H9 (cell line): ENCODE data around the gene LOXHD1. TPM values are rescaled to one million over a fixed set of nuclear protein-coding genes. Genes with fewer than 3 reads are reported as not detected.

Experiments
- DNase-seq: peaks from one replicate; pipeline ENCODE4 v3.0.0-alpha.2; 2017
- H2AFZ ChIP-seq: one replicate; pipeline ENCODE4 v1.6.1; 2013; ENCODE audit warnings: mild to moderate bottlenecking, low read length, control low read depth, moderate library complexity
- H2AK5ac ChIP-seq: 2 replicates; pipeline ENCODE4 v1.6.1; 2013; ENCODE audit warnings: low read length, control low read depth, mixed read lengths; ENCODE audit not compliant: insufficient read length
- H2BK120ac ChIP-seq: one replicate; pipeline ENCODE4 v1.6.1; 2013; ENCODE audit warnings: low read depth, mild to moderate bottlenecking, low read length, control low read depth, inconsistent platforms; ENCODE audit not compliant: poor library complexity, severe bottlenecking
- H2BK12ac ChIP-seq: 2 replicates; pipeline ENCODE4 v1.6.1; 2013; ENCODE audit warnings: low read length, control low read depth, mixed read lengths, low read depth; ENCODE audit not compliant: insufficient read length
- H2BK15ac ChIP-seq: 2 replicates; pipeline ENCODE4 v1.6.1; 2013; ENCODE audit warnings: low read depth, low read length, control low read depth
- H2BK20ac ChIP-seq: one replicate; pipeline ENCODE4 v1.6.1; 2013; ENCODE audit warnings: low read depth, mild to moderate bottlenecking, low read length, control low read depth, inconsistent platforms; ENCODE audit not compliant: poor library complexity, severe bottlenecking
- H2BK5ac ChIP-seq: 2 replicates; pipeline ENCODE4 v1.6.1; 2013; ENCODE audit warnings: low read length, control low read depth, mixed read lengths; ENCODE audit not compliant: insufficient read length
- H3K14ac ChIP-seq: 2 replicates; pipeline ENCODE4 v1.6.1; 2013; ENCODE audit warnings: low read length, control low read depth; ENCODE audit not compliant: insufficient read depth
- H3K18ac ChIP-seq: 2 replicates; pipeline ENCODE4 v1.6.1; 2013; ENCODE audit warnings: low read depth, mild to moderate bottlenecking, mixed read lengths, low read length, control low read depth; ENCODE audit not compliant: insufficient read length
- H3K23ac ChIP-seq: 2 replicates; pipeline ENCODE4 v1.6.1; 2013; ENCODE audit warnings: low read length, control low read depth, mixed read lengths, low read depth; ENCODE audit not compliant: insufficient read length
- H3K23me2 ChIP-seq: 2 replicates; pipeline ENCODE4 v1.6.1; 2013; ENCODE audit warnings: low read depth, mild to moderate bottlenecking, mixed read lengths, low read length, control low read depth; ENCODE audit not compliant: insufficient read length, poor library complexity, severe bottlenecking
- H3K27ac ChIP-seq: 2 replicates; pipeline ENCODE4 v1.5.1; 2013; ENCODE audit warnings: low read length, control low read depth, mixed read lengths, low read depth; ENCODE audit not compliant: insufficient read length
- H3K27me3 ChIP-seq: 2 replicates; pipeline ENCODE4 v1.6.1; 2013; ENCODE audit warnings: low read length, control low read depth, inconsistent platforms; ENCODE audit not compliant: insufficient read depth
- H3K4ac ChIP-seq: 2 replicates; pipeline ENCODE4 v1.6.1; 2013; ENCODE audit warnings: low read depth, mild to moderate bottlenecking, control low read depth, inconsistent platforms, low read length, moderate library complexity
- H3K4me1 ChIP-seq: 2 replicates; pipeline ENCODE4 v1.6.1; 2013; ENCODE audit warnings: low read length, control low read depth, inconsistent platforms; ENCODE audit not compliant: insufficient read depth
- H3K4me2 ChIP-seq: 2 replicates; pipeline ENCODE4 v1.6.1; 2013; ENCODE audit warnings: low read length, control low read depth, mixed read lengths; ENCODE audit not compliant: insufficient read length, insufficient read depth
- H3K56ac ChIP-seq: 2 replicates; pipeline ENCODE4 v1.6.1; 2013; ENCODE audit warnings: low read depth, mild to moderate bottlenecking, mixed read lengths, low read length, control low read depth; ENCODE audit not compliant: insufficient read length
- H3K79me1 ChIP-seq: 2 replicates; pipeline ENCODE4 v1.6.1; 2013; ENCODE audit warnings: low read depth, mild to moderate bottlenecking, moderate library complexity, low read length, control low read depth, inconsistent platforms; ENCODE audit not compliant: insufficient read depth, poor library complexity, severe bottlenecking
- H3K79me2 ChIP-seq: 2 replicates; pipeline ENCODE4 v1.6.1; 2013; ENCODE audit warnings: low read length, control low read depth, inconsistent platforms; ENCODE audit not compliant: insufficient read depth
- H3K9ac ChIP-seq: 2 replicates; pipeline ENCODE4 v1.6.1; 2013; ENCODE audit warnings: low read length, control low read depth, mixed read lengths; ENCODE audit not compliant: insufficient read length; ENCODE audit errors: extremely low read depth
- H3K9me3 ChIP-seq: one replicate; pipeline ENCODE4 v1.6.1; 2013; ENCODE audit warnings: low read depth, low read length, inconsistent platforms; ENCODE audit not compliant: control insufficient read depth
- H3T11ph ChIP-seq: one replicate; pipeline ENCODE4 v1.6.1; 2013; ENCODE audit warnings: mild to moderate bottlenecking, low read length, control low read depth, inconsistent platforms
- H4K20me1 ChIP-seq: one replicate; pipeline ENCODE4 v1.6.1; 2013; ENCODE audit not compliant: control insufficient read depth, insufficient read length, insufficient read depth
- H4K5ac ChIP-seq: 2 replicates; pipeline ENCODE4 v1.6.1; 2013; ENCODE audit warnings: low read depth, mild to moderate bottlenecking, mixed read lengths, low read length, control low read depth; ENCODE audit not compliant: insufficient read length
- H4K8ac ChIP-seq: replicated peaks from 2 replicates; pipeline ENCODE4 v1.6.1; 2013; ENCODE audit warnings: low read length, control low read depth, mixed read lengths, low read depth; ENCODE audit not compliant: insufficient read length
- H4K91ac ChIP-seq: 2 replicates; pipeline ENCODE4 v1.6.1; 2013; ENCODE audit warnings: low read depth, mild to moderate bottlenecking, moderate library complexity, mixed read lengths, low read length, control low read depth; ENCODE audit not compliant: insufficient read length
- H3K27ac Mint-ChIP-seq, 3 experiments: 2 replicates in 2 of 3; 3 replicates in 1 of 3; pipeline ENCODE4 v1.8.0; 2020 to 2021; ENCODE audit warnings: mixed read lengths in 3 of 3, mild to moderate bottlenecking in 1 of 3, moderate library complexity in 1 of 3
- H3K27me3 Mint-ChIP-seq: 2 replicates; pipeline ENCODE4 v1.8.0; 2021; ENCODE audit warnings: low read depth, mild to moderate bottlenecking, moderate library complexity, mixed read lengths
- H3K36me3 Mint-ChIP-seq, 3 experiments: 2 replicates in 2 of 3; 3 replicates in 1 of 3; pipeline ENCODE4 v1.8.0; 2020 to 2021; ENCODE audit warnings: low read depth in 3 of 3, mixed read lengths in 3 of 3; ENCODE audit not compliant: insufficient read depth in 1 of 3
- H3K4me1 Mint-ChIP-seq, 2 experiments: 2 replicates each; pipeline ENCODE4 v1.8.0; 2020; ENCODE audit warnings: mixed read lengths in 2 of 2
- H3K4me3 Mint-ChIP-seq, 2 experiments: 2 replicates in 1 of 2; 3 replicates in 1 of 2; pipeline ENCODE4 v1.8.0; 2020 to 2021; ENCODE audit warnings: mild to moderate bottlenecking in 2 of 2, mixed read lengths in 2 of 2, moderate library complexity in 1 of 2
- H3K9me3 Mint-ChIP-seq, 2 experiments: 2 replicates in 1 of 2; 3 replicates in 1 of 2; pipeline ENCODE4 v1.8.0; 2020; ENCODE audit warnings: mild to moderate bottlenecking in 2 of 2, mixed read lengths in 2 of 2, moderate library complexity in 1 of 2
- CTCF ChIP-seq: fragments of 200-600 bp; sonication (generic); conservative IDR thresholded peaks from 3 replicates; pipeline ENCODE4 v1.8.0; 2021; ENCODE audit warnings: antibody characterized with exemption, mild to moderate bottlenecking
- WGBS: extraction: QIAGEN DNeasy Blood & Tissue Kit; methylation state at CpG from one replicate; pipeline ENCODE4 v1.1.7; 2013; ENCODE audit warnings: missing lambda C conversion rate, low lambda C conversion rate, mixed read lengths; ENCODE audit not compliant: insufficient read length; ENCODE audit errors: extremely low coverage; 5-methylcytosine and 5-hydroxymethylcytosine counted together
- total RNA-seq: library from RNA; stranded (reverse); gene quantifications from 2 replicates; pipeline ENCODE4 v1.2.1, GENCODE V29; 2021

Gene LOXHD1
- total RNA-seq, 1 experiment from 2014 or later = 0.07 TPM

GRCh38 chr18:46583711-46584110, 73.3 kb downstream of the LOXHD1 start:
- Histone ChIP-seq H4K8ac (no peak overlapping the region), H3K14ac (no peak overlapping the region), H3K56ac (no peak overlapping the region), H3K27ac (no peak overlapping the region), H2AFZ (no peak overlapping the region), H3K27me3 (no peaks in the 10 kb centered on the region), H2BK12ac (no peak overlapping the region), H2BK120ac (no peak overlapping the region), H3K4me2 (no peak overlapping the region), H4K20me1 (no peaks in the 10 kb centered on the region), H4K91ac (no peak overlapping the region), H4K5ac (no peak overlapping the region), H3K18ac (no peak overlapping the region), H3K79me2 (no peaks in the 10 kb centered on the region), H3K23me2 (no peaks in the 10 kb centered on the region), H3K9ac (no peak overlapping the region), H2BK5ac (no peak overlapping the region), H2BK15ac (no peak overlapping the region), H3K4me1 (no peaks in the 10 kb centered on the region), H3K9me3 (no peaks in the 10 kb centered on the region), H3T11ph (no peak overlapping the region), H3K23ac (no peak overlapping the region), H2AK5ac (no peak overlapping the region), H3K4ac (no peak overlapping the region), H2BK20ac (no peak overlapping the region), H3K79me1 (no peaks in the 10 kb centered on the region)
- WGBS = no CpG with 5 or more reads among the region's 3 CpGs
- no peak overlapping the region for H3K27ac Mint-ChIP-seq
- H3K36me3 Mint-ChIP-seq = peaks cover 3 to 7% (median 4%) of the 10 kb centered on the region in 3 experiments; a peak in 3 of 7 replicates
- no peak overlapping the region for H3K4me3 Mint-ChIP-seq
- no peaks in the 10 kb centered on the region for H3K4me1 Mint-ChIP-seq
- no peak for DNase-seq
- TF ChIP-seq CTCF = no peak
- peaks cover 12 to 16% of the 10 kb centered on the region in 2 experiments for H3K9me3 Mint-ChIP-seq
- H3K27me3 Mint-ChIP-seq = peaks cover 6% of the 10 kb centered on the region
